Immature natural killer cell (primary cell): ENCODE measurements around the gene S100A4. TPM values are rescaled to one million over a fixed set of nuclear protein-coding genes. Genes with fewer than 3 reads are reported as not detected.
"Not testable (repeated sequence)": the region's sequence is repeated elsewhere in the genome, so short reads cannot be mapped to it uniquely, and the experiment has no call there.

Experiments
- DNase-seq, 3 donors: peaks; one replicate each; pipeline ENCODE4 v3.0.0; 2022; ENCODE audit warnings: mixed read lengths in 1 of 3
- H3K27ac Mint-ChIP-seq, 6 donors: one replicate each; pipeline ENCODE4 v1.8.0; 2020; ENCODE audit warnings: mixed read lengths in 6 of 6, mild to moderate bottlenecking in 5 of 6, inconsistent platforms in 4 of 6, moderate library complexity in 3 of 6
- H3K27me3 Mint-ChIP-seq, 3 donors: one replicate each; pipeline ENCODE4 v1.8.0; 2020 to 2021; ENCODE audit warnings: low read depth in 3 of 3, mild to moderate bottlenecking in 3 of 3, mixed read lengths in 3 of 3, moderate library complexity in 3 of 3, inconsistent platforms in 1 of 3
- H3K36me3 Mint-ChIP-seq, 3 donors: one replicate each; pipeline ENCODE4 v1.8.0; 2020; ENCODE audit warnings: mixed read lengths in 3 of 3, inconsistent platforms in 2 of 3, mild to moderate bottlenecking in 2 of 3
- H3K4me1 Mint-ChIP-seq, 2 donors: one replicate each; pipeline ENCODE4 v1.8.0; 2020; ENCODE audit warnings: inconsistent platforms in 2 of 2, mild to moderate bottlenecking in 2 of 2, mixed read lengths in 2 of 2, moderate library complexity in 1 of 2
- H3K4me3 Mint-ChIP-seq, 5 donors: one replicate each; pipeline ENCODE4 v1.8.0; 2020; ENCODE audit warnings: mild to moderate bottlenecking in 5 of 5, mixed read lengths in 5 of 5, inconsistent platforms in 3 of 5, moderate library complexity in 3 of 5
- H3K9me3 Mint-ChIP-seq, 6 donors: one replicate each; pipeline ENCODE4 v1.8.0; 2020; ENCODE audit warnings: mild to moderate bottlenecking in 6 of 6, mixed read lengths in 6 of 6, inconsistent platforms in 4 of 6, moderate library complexity in 3 of 6
- polyA plus RNA-seq, 3 donors: library from polyadenylated mRNA; unstranded; fragments of 300-500 nt; fragmentation: Illumina TruSeq; gene quantifications; one replicate each; pipeline ENCODE4 v1.2.3, GENCODE V29; 2021

S100A4 gene
- polyA plus RNA-seq, 3 donors from 2014 or later: 1,846 to 2,303 (median 2,006) TPM

DNA sequence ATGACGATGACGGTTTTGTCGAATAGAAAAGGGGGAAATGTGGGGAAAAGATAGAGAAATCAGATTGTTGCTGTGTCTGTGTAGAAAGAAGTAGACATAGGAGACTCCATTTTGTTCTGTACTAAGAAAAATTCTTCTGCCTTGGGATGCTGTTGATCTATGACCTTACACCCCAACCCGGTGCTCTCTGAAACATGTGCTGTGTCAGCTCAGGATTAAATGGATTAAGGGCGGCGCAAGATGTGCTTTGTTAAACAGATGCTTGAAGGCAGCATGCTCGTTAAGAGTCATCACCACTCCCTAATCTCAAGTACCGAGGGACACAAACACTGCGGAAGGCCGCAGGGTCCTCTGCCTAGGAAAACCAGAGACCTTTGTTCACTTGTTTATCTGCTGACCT is 29.9 kb upstream of the S100A4 start:
- H3K36me3 Mint-ChIP-seq, H3K4me3 Mint-ChIP-seq, H3K27ac Mint-ChIP-seq, H3K9me3 Mint-ChIP-seq, DNase-seq, H3K4me1 Mint-ChIP-seq: not testable (repeated sequence)
- peaks cover 3 to 22% (median 6%) of the 10 kb centered on the region in 3 donors for H3K27me3 Mint-ChIP-seq

GRCh38 chr1:153575081-153575491 is 29.5 kb upstream of the S100A4 start:
- not testable (repeated sequence) for H3K4me3 Mint-ChIP-seq, DNase-seq, H3K4me1 Mint-ChIP-seq, H3K9me3 Mint-ChIP-seq, H3K36me3 Mint-ChIP-seq, H3K27ac Mint-ChIP-seq
- H3K27me3 Mint-ChIP-seq: peaks cover 3 to 22% (median 6%) of the 10 kb centered on the region in 3 donors

- H3K4me3 Mint-ChIP-seq: no peak overlapping the region
- no peaks in the 10 kb centered on the region for H3K36me3 Mint-ChIP-seq
- peaks cover 1 to 15% (median 5%) of the 10 kb centered on the region in 3 donors for H3K27me3 Mint-ChIP-seq
- no peak for DNase-seq
- H3K9me3 Mint-ChIP-seq: no peaks in the 10 kb centered on the region
- peak overlapping the region in 1 of 6 donors; percentile 11 for H3K27ac Mint-ChIP-seq
- H3K4me1 Mint-ChIP-seq: peaks cover 4 to 5% of the 10 kb centered on the region in 2 donors
Measured at GRCh38 chr1:153573351-153573750, 27.7 kb upstream of the S100A4 start.

GRCh38 chr1:153572569-153573015 is 27.0 kb upstream of the S100A4 start:
- H3K27me3 Mint-ChIP-seq: peaks cover under 1 to 12% (median 5%) of the 10 kb centered on the region in 3 donors
- H3K27ac Mint-ChIP-seq: no peak overlapping the region
- no peaks in the 10 kb centered on the region for H3K9me3 Mint-ChIP-seq
- peaks cover 10 to 12% of the 10 kb centered on the region in 2 donors for H3K4me1 Mint-ChIP-seq
- peak in 1 of 3 donors; percentile 12 for DNase-seq
- no peak overlapping the region for H3K4me3 Mint-ChIP-seq
- H3K36me3 Mint-ChIP-seq: no peaks in the 10 kb centered on the region

- no peak for DNase-seq
- Mint-ChIP-seq H3K27ac (no peak overlapping the region), H3K9me3 (no peaks in the 10 kb centered on the region), H3K4me3 (no peak overlapping the region), H3K4me1 (peaks cover 15 to 20% of the 10 kb centered on the region in 2 donors), H3K36me3 (no peaks in the 10 kb centered on the region), H3K27me3 (peaks cover 0 to 8% (median 2%) of the 10 kb centered on the region in 3 donors)
Measured at GRCh38 chr1:153571706-153572105, 26.1 kb upstream of the S100A4 start.

DNA sequence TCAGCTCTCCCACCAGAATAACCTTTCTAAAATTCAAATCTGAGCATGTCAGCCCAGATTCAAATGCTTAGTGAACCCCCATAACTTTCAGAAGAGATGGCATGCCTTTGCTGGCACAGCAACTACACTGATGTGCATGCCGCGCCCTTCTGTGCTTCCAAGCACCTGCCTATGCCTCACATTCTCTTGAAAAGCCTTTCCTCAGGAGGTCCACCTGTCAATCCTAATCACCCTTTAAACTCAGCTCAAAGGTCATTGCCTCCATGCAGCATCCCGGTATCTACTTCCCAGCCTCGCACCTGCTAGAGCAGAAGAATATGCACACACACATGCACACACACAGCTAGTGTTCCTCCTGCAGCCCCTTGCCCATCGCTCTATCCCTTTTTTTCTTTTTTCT is 25.3 kb upstream of the S100A4 start:
- no peaks in the 10 kb centered on the region for H3K36me3 Mint-ChIP-seq
- H3K9me3 Mint-ChIP-seq: no peaks in the 10 kb centered on the region
- no peak overlapping the region for H3K4me3 Mint-ChIP-seq
- H3K27ac Mint-ChIP-seq: peak overlapping the region in 1 of 6 donors; percentile 59
- H3K27me3 Mint-ChIP-seq: peaks cover 0 to 5% (median 2%) of the 10 kb centered on the region in 3 donors
- H3K4me1 Mint-ChIP-seq: peaks cover 22 to 29% of the 10 kb centered on the region in 2 donors
- DNase-seq: no peak

GRCh38 chr1:153569465-153569864 is 23.9 kb upstream of the S100A4 start:
- H3K36me3 Mint-ChIP-seq: no peaks in the 10 kb centered on the region
- no peak for DNase-seq
- no peaks in the 10 kb centered on the region for H3K9me3 Mint-ChIP-seq
- no peak overlapping the region for H3K4me3 Mint-ChIP-seq
- H3K27me3 Mint-ChIP-seq: peaks cover 0 to 5% (median 2%) of the 10 kb centered on the region in 3 donors
- peaks cover 27 to 33% of the 10 kb centered on the region in 2 donors for H3K4me1 Mint-ChIP-seq
- peak overlapping the region in 1 of 6 donors; percentile 65 for H3K27ac Mint-ChIP-seq

GRCh38 chr1:153568367-153569099 is 22.9 kb upstream of the S100A4 start:
- Mint-ChIP-seq H3K27me3 (peaks cover 0 to 5% (median 2%) of the 10 kb centered on the region in 3 donors), H3K9me3 (no peaks in the 10 kb centered on the region), H3K4me3 (peak overlapping the region in 3 of 5 donors; percentile 48 to 60 (median 54)), H3K36me3 (no peaks in the 10 kb centered on the region), H3K4me1 (peaks cover 27 to 33% of the 10 kb centered on the region in 2 donors), H3K27ac (peak overlapping the region in 5 of 6 donors; percentile 1 to 68 (median 23))
- peak; percentile 77 to 81 (median 79) for DNase-seq

DNA sequence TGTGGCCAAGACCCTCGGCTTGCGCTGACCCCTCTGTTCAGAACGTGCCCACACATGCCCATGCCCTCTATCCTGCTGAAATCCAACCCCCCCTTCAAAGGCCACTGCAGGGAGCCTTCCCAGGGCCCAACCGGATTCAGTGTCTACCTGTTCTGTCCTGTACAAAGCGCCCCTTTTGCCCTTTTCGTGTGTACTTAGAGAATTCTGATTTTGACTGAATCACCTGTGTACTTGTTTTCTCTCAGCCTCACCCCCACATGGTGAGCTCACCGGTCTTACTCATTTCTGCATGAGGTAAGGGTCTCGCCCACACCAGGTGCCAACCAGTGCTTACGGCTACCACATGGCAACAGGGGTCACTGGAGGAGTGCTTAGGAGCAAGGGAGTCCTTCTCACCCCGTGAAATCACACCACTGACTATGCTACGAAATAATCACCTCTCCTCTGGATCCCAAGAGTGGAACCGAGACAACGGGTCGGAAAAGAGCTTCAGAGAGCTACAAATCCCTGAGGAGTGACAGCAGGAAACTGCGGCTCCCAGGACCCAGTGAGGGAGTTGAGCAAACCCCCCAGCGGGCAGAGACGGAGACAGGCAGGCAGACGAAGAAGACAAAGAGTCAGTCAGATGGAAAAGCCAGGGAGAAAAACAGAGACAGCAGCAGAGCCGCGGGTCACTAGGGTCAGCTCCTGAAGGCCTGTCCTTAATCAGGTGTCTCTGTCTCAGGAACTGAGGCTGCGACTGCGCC is 22.2 kb upstream of the S100A4 start:
- DNase-seq: peak in 1 of 3 donors; percentile 2
- peak overlapping the region in 1 of 5 donors; percentile 4 for H3K4me3 Mint-ChIP-seq
- no peaks in the 10 kb centered on the region for H3K36me3 Mint-ChIP-seq
- peaks cover 27 to 33% of the 10 kb centered on the region in 2 donors for H3K4me1 Mint-ChIP-seq
- peaks cover 0 to 5% (median 2%) of the 10 kb centered on the region in 3 donors for H3K27me3 Mint-ChIP-seq
- H3K27ac Mint-ChIP-seq: peak overlapping the region in 3 of 6 donors; percentile 64 to 69 (median 67)
- H3K9me3 Mint-ChIP-seq: no peaks in the 10 kb centered on the region

GRCh38 chr1:153566414-153567371 is 21.1 kb upstream of the S100A4 start:
- H3K4me3 Mint-ChIP-seq: peak overlapping the region in 4 of 5 donors; percentile 4 to 69 (median 30)
- peaks cover 0 to 5% (median 2%) of the 10 kb centered on the region in 3 donors for H3K27me3 Mint-ChIP-seq
- no peaks in the 10 kb centered on the region for H3K9me3 Mint-ChIP-seq
- DNase-seq: peak; percentile 53 to 69 (median 53)
- peak overlapping the region; percentile 83 to 97 (median 92) for H3K27ac Mint-ChIP-seq
- H3K36me3 Mint-ChIP-seq: no peaks in the 10 kb centered on the region
- H3K4me1 Mint-ChIP-seq: peaks cover 27 to 33% of the 10 kb centered on the region in 2 donors

DNA sequence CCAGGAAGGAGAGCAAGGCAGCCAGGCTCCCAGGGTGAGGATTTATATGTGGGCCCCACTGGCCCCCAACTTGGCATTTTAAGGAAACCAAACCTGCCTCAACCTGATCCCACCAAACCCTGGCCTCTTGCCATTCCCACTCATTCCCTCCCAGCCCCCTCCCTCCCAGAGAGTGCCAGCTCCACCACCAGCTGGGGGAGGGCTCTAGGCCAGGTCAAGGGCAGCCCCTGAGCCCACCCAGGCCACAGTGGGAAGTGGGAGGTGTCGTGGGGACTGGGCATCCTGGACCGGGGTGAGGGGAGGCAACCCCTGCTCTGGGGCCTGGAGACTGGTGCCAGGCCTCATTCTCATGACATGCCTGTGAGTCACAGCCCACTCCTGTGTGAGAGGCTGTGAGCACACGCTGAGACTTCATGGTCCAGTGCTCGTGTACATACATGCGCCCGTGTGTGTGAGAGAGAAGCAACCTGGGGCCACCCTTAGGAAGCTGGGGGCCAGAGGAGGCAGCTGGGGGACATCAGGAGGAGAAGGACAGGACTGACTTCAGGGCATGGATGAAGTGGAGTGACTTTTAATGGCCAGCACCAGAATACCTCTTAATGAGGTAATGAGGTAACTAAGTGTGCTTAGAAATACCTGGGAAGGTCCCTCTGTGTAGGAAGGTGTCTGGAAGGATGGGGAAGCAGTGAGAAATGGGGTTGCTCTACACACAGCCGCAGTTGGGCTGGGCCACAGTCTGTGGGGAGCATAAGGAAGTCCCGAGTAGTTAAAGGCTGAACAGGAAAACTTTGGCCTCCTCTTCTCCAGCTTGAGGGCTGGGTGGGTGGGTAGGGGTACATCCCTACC is 20.1 kb upstream of the S100A4 start, which contains the start of gene S100A2:
Gene S100A2 (minus strand): TSS at position 316 of the 846 bp plus-strand sequence. CDS start 1,967 bp downstream, outside the sequence.
- H3K4me3 Mint-ChIP-seq: peak within 1 kb of the TSS; percentile 4 to 84 (median 49)
- peak in 1 of 3 donors; percentile 6 for DNase-seq
- peak within 1 kb of the TSS; percentile 83 to 97 (median 93) for H3K27ac Mint-ChIP-seq
- no peaks in the 10 kb centered on the region for H3K36me3 Mint-ChIP-seq
- H3K4me1 Mint-ChIP-seq: peaks cover 27 to 33% of the 10 kb centered on the region in 2 donors
- peaks cover 0 to 2% (median 2%) of the 10 kb centered on the region in 3 donors for H3K27me3 Mint-ChIP-seq
- no peaks in the 10 kb centered on the region for H3K9me3 Mint-ChIP-seq

GRCh38 chr1:153563991-153564390 is 18.4 kb upstream of the S100A4 start:
- no peak for DNase-seq
- H3K27ac Mint-ChIP-seq: no peak overlapping the region
- no peaks in the 10 kb centered on the region for H3K9me3 Mint-ChIP-seq
- H3K4me1 Mint-ChIP-seq: peaks cover 27 to 33% of the 10 kb centered on the region in 2 donors
- H3K36me3 Mint-ChIP-seq: no peaks in the 10 kb centered on the region
- H3K27me3 Mint-ChIP-seq: peaks cover 0 to 2% (median 2%) of the 10 kb centered on the region in 3 donors
- H3K4me3 Mint-ChIP-seq: no peak overlapping the region
